ENCODE measurements around the gene PSMC3. TPM values are rescaled to one million over a fixed set of nuclear protein-coding genes. Genes with fewer than 3 reads are reported as not detected.

The PSMC3 gene
- total and polyA plus RNA-seq, 9 of the 15 experiments (the other 6 are each of a cell fraction or from before 2014, with no cell fraction given) = 44.3 to 324 (median 240) TPM

DNA sequence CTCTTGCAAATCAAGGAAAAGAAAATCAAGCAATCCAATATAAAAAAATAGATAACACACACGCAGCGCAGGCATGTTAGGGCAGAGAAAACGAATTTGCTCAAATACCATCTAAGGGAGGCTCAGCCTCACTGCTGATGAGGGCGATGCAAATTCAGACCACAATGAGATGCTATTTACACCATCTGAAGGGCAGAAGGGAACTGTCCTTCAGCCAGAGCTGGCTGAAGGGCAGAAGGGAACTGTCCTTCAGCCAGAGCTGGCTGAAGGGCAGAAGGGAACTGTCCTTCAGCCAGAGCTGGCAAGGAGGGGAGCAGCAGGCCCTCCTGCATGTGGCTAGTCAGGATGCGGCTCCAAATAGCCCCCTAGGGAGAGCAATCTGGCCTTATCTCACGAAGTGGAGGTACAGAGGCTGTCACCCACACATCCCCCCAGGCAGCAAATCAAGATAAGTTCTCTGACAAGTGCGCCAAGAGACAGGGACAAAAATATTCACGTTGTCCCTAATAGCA, 25.4 kb downstream of the PSMC3 start (continued):
- TF ChIP-seq STAT6 (CRISPR knock-in tag; IDR thresholded peaks at IDR 0.05) (no peak), CHD4 (IDR thresholded peaks at IDR 0.05; ENCODE audit: insufficient read depth, insufficient replicate concordance, low read depth, low read length, poor library complexity, severe bottlenecking) (no peak), ZBTB7A (IDR thresholded peaks at IDR 0.05; ENCODE audit: borderline replicate concordance, control insufficient read depth, low read depth, low read length) (no peak), PTBP1 (IDR thresholded peaks at IDR 0.05; ENCODE audit: low read depth, low read length) (no peak), CREM (IDR thresholded peaks at IDR 0.05; ENCODE audit: low read depth) (0 out of 2 replicates have a peak, but pooled peaks have one; percentile 29), HNRNPL (IDR thresholded peaks at IDR 0.05; ENCODE audit: low read depth, low read length) (no peak), SAFB (IDR thresholded peaks at IDR 0.05; ENCODE audit: borderline replicate concordance, low read depth, low read length) (no peak), MEIS2 (IDR thresholded peaks at IDR 0.05; ENCODE audit: partially characterized antibody) (peak; percentile 68), ZNF436 (CRISPR knock-in tag; IDR thresholded peaks at IDR 0.05) (no peak), SMARCB1 (IDR thresholded peaks at IDR 0.05; ENCODE audit: insufficient read length, low read depth) (no peak), CHAMP1 (IDR thresholded peaks at IDR 0.05) (no peak), NFIC (IDR thresholded peaks at IDR 0.05) (0 out of 2 replicates have a peak, but pooled peaks have one; percentile 16), FOXA3 (CRISPR knock-in tag; conservative IDR thresholded peaks at IDR 0.05 in 1 of 2, IDR thresholded peaks at IDR 0.05 in 1 of 2) (no peak), ZNF444 (CRISPR knock-in tag; IDR thresholded peaks at IDR 0.05) (no peak), FOXK1 (CRISPR knock-in tag; IDR thresholded peaks at IDR 0.05; ENCODE audit: borderline replicate concordance) (no peak), FOXJ3 (CRISPR knock-in tag; IDR thresholded peaks at IDR 0.05) (no peak), E2F4 (CRISPR knock-in tag; IDR thresholded peaks at IDR 0.05; ENCODE audit: low read depth) (no peak)
- TF ChIP-seq, protein P1, sequence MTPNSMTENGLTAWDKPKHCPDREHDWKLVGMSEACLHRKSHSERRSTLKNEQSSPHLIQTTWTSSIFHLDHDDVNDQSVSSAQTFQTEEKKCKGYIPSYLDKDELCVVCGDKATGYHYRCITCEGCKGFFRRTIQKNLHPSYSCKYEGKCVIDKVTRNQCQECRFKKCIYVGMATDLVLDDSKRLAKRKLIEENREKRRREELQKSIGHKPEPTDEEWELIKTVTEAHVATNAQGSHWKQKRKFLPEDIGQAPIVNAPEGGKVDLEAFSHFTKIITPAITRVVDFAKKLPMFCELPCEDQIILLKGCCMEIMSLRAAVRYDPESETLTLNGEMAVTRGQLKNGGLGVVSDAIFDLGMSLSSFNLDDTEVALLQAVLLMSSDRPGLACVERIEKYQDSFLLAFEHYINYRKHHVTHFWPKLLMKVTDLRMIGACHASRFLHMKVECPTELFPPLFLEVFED (CRISPR knock-in tag; conservative IDR thresholded peaks at IDR 0.05) = no peak
- TF ChIP-seq, protein P2, sequence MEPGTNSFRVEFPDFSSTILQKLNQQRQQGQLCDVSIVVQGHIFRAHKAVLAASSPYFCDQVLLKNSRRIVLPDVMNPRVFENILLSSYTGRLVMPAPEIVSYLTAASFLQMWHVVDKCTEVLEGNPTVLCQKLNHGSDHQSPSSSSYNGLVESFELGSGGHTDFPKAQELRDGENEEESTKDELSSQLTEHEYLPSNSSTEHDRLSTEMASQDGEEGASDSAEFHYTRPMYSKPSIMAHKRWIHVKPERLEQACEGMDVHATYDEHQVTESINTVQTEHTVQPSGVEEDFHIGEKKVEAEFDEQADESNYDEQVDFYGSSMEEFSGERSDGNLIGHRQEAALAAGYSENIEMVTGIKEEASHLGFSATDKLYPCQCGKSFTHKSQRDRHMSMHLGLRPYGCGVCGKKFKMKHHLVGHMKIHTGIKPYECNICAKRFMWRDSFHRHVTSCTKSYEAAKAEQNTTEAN (CRISPR knock-in tag; IDR thresholded peaks at IDR 0.05) = no peak
